ENCODE data around the gene DNMT3L.

DNA sequence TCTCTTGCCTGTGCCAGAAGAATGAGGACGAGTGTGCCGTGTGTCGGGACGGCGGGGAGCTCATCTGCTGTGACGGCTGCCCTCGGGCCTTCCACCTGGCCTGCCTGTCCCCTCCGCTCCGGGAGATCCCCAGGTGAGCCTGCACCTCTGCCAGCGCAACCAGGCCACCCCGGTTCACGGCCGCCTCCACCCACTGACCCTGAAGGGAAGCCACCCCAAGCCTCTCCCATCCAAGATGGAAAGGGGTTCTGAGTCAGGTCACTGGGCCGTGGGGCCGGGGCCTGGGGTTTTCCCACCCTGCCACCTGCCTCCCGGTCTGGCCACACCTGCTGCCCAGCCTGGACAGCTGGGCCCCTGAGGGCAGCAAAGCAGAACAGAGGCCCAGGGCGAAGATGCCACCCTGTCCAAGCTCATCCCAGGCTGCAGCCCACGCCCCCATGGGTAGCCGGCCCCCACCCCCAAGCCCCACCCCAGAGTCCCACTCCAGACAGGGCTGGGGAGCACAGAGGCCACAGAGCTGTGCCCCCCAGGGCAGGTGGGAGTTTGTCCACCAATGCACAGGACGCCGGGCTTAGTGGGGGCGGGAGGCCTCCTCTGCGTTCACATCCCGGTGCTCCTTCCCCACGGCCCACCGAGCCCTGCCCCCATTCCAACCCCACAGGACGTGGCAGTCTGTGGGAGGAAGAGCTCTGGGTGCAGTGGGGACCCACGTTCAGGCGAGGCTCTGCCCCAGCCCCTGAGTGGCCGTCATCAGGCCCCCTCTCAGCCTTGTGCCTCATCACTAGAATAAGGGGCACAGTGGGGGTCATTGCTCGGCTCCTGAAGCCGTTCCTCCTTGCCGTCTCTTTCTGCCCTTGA, 29.6 kb upstream of the DNMT3L start:
- TF ChIP-seq, protein P1, sequence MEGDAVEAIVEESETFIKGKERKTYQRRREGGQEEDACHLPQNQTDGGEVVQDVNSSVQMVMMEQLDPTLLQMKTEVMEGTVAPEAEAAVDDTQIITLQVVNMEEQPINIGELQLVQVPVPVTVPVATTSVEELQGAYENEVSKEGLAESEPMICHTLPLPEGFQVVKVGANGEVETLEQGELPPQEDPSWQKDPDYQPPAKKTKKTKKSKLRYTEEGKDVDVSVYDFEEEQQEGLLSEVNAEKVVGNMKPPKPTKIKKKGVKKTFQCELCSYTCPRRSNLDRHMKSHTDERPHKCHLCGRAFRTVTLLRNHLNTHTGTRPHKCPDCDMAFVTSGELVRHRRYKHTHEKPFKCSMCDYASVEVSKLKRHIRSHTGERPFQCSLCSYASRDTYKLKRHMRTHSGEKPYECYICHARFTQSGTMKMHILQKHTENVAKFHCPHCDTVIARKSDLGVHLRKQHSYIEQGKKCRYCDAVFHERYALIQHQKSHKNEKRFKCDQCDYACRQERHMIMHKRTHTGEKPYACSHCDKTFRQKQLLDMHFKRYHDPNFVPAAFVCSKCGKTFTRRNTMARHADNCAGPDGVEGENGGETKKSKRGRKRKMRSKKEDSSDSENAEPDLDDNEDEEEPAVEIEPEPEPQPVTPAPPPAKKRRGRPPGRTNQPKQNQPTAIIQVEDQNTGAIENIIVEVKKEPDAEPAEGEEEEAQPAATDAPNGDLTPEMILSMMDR (IDR thresholded peaks at IDR 0.05), result no peak
- TF ChIP-seq ZFX (IDR thresholded peaks at IDR 0.05; ENCODE audit: borderline replicate concordance), result no peak
